ENCODE results near the gene TSPAN9. TPM values are rescaled to one million over a fixed set of nuclear protein-coding genes. Genes with fewer than 3 reads are reported as not detected.
A peak's percentile ranks its signal among the peaks of the same experiment; 100 is the strongest.

The TSPAN9 gene
- total RNA-seq, 1 experiment from 2014 or later, result 9.8 TPM

- DNase-seq (ENCODE audit: low read depth), result no peak
These were observed 63.1 kb downstream of the TSPAN9 start for GRCh38 chr12:3140284-3140683.

- no peak for DNase-seq (ENCODE audit: low read depth)
These were observed 64.5 kb downstream of the TSPAN9 start for GRCh38 chr12:3141339-3142321.

GRCh38 chr12:3142386-3142785 is 65.2 kb downstream of the TSPAN9 start:
- DNase-seq (ENCODE audit: low read depth), result no peak

- DNase-seq (ENCODE audit: low read depth), result no peak
These were observed 67.3 kb downstream of the TSPAN9 start for GRCh38 chr12:3144495-3144894.

- DNase-seq (ENCODE audit: low read depth), result no peak
These were observed 67.9 kb downstream of the TSPAN9 start for GRCh38 chr12:3145033-3145432.

- DNase-seq (ENCODE audit: low read depth), result no peak
These were observed 68.5 kb downstream of the TSPAN9 start for GRCh38 chr12:3145546-3146310.

GRCh38 chr12:3147260-3147659 is 70.1 kb downstream of the TSPAN9 start:
- no peak for DNase-seq (ENCODE audit: low read depth)

- no peak for DNase-seq (ENCODE audit: low read depth)
These were observed 71.3 kb downstream of the TSPAN9 start for GRCh38 chr12:3148366-3149000.

GRCh38 chr12:3149515-3150307 is 72.5 kb downstream of the TSPAN9 start:
- peak; percentile 37 for DNase-seq (ENCODE audit: low read depth)

- DNase-seq (ENCODE audit: low read depth), result no peak
These were observed 73.1 kb downstream of the TSPAN9 start for GRCh38 chr12:3150308-3150670.

- DNase-seq (ENCODE audit: low read depth), result peak; percentile 77
These were observed 74.0 kb downstream of the TSPAN9 start for GRCh38 chr12:3150931-3151835.

- DNase-seq (ENCODE audit: low read depth), result peak; percentile 59
These were observed 74.9 kb downstream of the TSPAN9 start for GRCh38 chr12:3152011-3152511.

- no peak for DNase-seq (ENCODE audit: low read depth)
These were observed 75.7 kb downstream of the TSPAN9 start for GRCh38 chr12:3152892-3153291.

GRCh38 chr12:3154006-3154405 is 76.8 kb downstream of the TSPAN9 start:
- no peak for DNase-seq (ENCODE audit: low read depth)

- no peak for DNase-seq (ENCODE audit: low read depth)
These were observed 78.7 kb downstream of the TSPAN9 start for GRCh38 chr12:3155702-3156370.

- no peak for DNase-seq (ENCODE audit: low read depth)
These were observed 80.6 kb downstream of the TSPAN9 start for GRCh38 chr12:3157581-3158323.

- DNase-seq (ENCODE audit: low read depth), result no peak
These were observed 81.8 kb downstream of the TSPAN9 start for GRCh38 chr12:3158851-3159465.

GRCh38 chr12:3160081-3160480 is 82.9 kb downstream of the TSPAN9 start:
- DNase-seq (ENCODE audit: low read depth), result no peak

Measured in Daoy (cell line).